GM21390 (cell line): ENCODE results near the gene SRSF10.

Experiments
- ATAC-seq: cut with Tn5 transposase; IDR thresholded peaks from one replicate; pipeline ENCODE4 v1.9.1; 2021; ENCODE audit not compliant: unreplicated experiment

The SRSF10 gene

GRCh38 chr1:23914921-23915320 is 65.2 kb downstream of the SRSF10 start:
- ATAC-seq: no peak
